ENCODE data around the gene UBE2QL1. TPM values are rescaled to one million over a fixed set of nuclear protein-coding genes. Genes with fewer than 3 reads are reported as not detected.

UBE2QL1 gene
- total RNA-seq, 1 experiment from 2014 or later = 0.11 TPM

DNA sequence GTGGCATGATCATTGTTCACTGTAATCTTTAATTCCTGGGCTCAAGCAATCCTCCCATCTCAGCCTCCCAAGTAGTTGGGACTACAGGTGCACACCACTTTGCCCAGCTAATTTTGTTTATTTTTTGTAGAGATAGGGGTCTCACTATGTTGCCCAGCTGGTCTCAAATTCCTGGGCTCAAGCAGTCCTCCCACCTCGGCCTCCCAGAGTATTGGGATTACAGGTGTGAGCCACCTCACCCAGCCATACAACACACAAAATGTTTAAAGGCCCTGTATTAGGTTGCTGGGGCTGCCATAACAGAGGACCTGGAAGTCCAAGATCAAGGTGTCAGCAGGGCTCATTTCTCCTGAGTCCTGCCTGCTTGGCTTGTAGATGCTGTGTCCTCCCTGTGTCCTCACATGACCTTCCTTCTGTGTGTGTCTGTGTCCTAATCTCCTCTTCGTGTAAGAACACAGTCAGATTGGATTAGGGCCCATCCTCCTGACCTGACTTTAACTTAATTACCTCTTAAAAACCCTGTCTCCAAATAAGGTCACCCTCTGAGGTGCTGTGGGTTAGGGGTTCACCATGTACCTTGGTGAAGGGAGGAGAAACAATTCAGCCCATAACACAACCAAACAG, 5.4 kb downstream of the UBE2QL1 start:
- Histone ChIP-seq H3K18ac (ENCODE audit: insufficient read length, low read depth, low read length) (no peak overlapping the region), H3K56ac (ENCODE audit: insufficient read length, low read depth, low read length) (no peak overlapping the region), H3K4me1 (ENCODE audit: insufficient read depth, low read length) (no peaks in the 10 kb centered on the region), H2AK5ac (ENCODE audit: insufficient read length, low read length) (no peak overlapping the region), H2BK5ac (ENCODE audit: insufficient read length, low read length) (no peak overlapping the region), H4K91ac (ENCODE audit: insufficient read length, low read depth, low read length) (no peak overlapping the region), H2AFZ (ENCODE audit: low read length) (no peak overlapping the region), H3K4me2 (ENCODE audit: insufficient read depth, insufficient read length, low read length) (no peak overlapping the region), H3T11ph (ENCODE audit: low read length) (no peak overlapping the region), H2BK120ac (ENCODE audit: low read depth, low read length, poor library complexity, severe bottlenecking) (no peak overlapping the region), H3K79me2 (ENCODE audit: insufficient read depth, low read length) (no peaks in the 10 kb centered on the region), H3K27me3 (ENCODE audit: insufficient read depth, low read length) (peaks cover 28% of the 10 kb centered on the region), H3K23ac (ENCODE audit: insufficient read length, low read depth, low read length) (no peak overlapping the region), H3K4ac (ENCODE audit: low read depth, low read length) (no peak overlapping the region), H3K79me1 (ENCODE audit: insufficient read depth, low read depth, low read length, poor library complexity, severe bottlenecking) (no peaks in the 10 kb centered on the region), H3K14ac (ENCODE audit: insufficient read depth, low read length) (no peak overlapping the region), H4K8ac (replicated peaks; ENCODE audit: insufficient read length, low read depth, low read length) (no peak overlapping the region), H4K20me1 (ENCODE audit: control insufficient read depth, insufficient read depth, insufficient read length) (no peaks in the 10 kb centered on the region), H3K9ac (ENCODE audit: extremely low read depth, insufficient read length, low read length) (no peak overlapping the region), H3K9me3 (ENCODE audit: control insufficient read depth, low read depth, low read length) (no peaks in the 10 kb centered on the region), H3K23me2 (ENCODE audit: insufficient read length, low read depth, low read length, poor library complexity, severe bottlenecking) (peaks cover under 1% of the 10 kb centered on the region), H3K27ac (ENCODE audit: insufficient read length, low read depth, low read length) (no peak overlapping the region), H2BK12ac (ENCODE audit: insufficient read length, low read depth, low read length) (no peak overlapping the region), H2BK15ac (ENCODE audit: low read depth, low read length) (no peak overlapping the region), H2BK20ac (ENCODE audit: low read depth, low read length, poor library complexity, severe bottlenecking) (no peak overlapping the region), H4K5ac (ENCODE audit: insufficient read length, low read depth, low read length) (no peak overlapping the region)
- H3K9me3 Mint-ChIP-seq = no peaks in the 10 kb centered on the region; a peak in 1 of 5 replicates
- peaks cover 95% of the 10 kb centered on the region for H3K27me3 Mint-ChIP-seq (ENCODE audit: low read depth)
- no peak for DNase-seq
- TF ChIP-seq CTCF (conservative IDR thresholded peaks at IDR 0.05) = no peak
- no peaks in the 10 kb centered on the region; a peak in 1 of 7 replicates for H3K36me3 Mint-ChIP-seq (ENCODE audit: insufficient read depth in 1 of 3, low read depth in 3 of 3)
- no CpG with 5 or more reads among the region's 2 CpGs for WGBS (ENCODE audit: extremely low coverage, insufficient read length, low lambda C conversion rate)
- no peak overlapping the region for H3K4me3 Mint-ChIP-seq
- no peak overlapping the region for H3K27ac Mint-ChIP-seq
- H3K4me1 Mint-ChIP-seq = peaks cover 13 to 18% of the 10 kb centered on the region in 2 experiments
